ENCODE results near the gene NF1.

DNA sequence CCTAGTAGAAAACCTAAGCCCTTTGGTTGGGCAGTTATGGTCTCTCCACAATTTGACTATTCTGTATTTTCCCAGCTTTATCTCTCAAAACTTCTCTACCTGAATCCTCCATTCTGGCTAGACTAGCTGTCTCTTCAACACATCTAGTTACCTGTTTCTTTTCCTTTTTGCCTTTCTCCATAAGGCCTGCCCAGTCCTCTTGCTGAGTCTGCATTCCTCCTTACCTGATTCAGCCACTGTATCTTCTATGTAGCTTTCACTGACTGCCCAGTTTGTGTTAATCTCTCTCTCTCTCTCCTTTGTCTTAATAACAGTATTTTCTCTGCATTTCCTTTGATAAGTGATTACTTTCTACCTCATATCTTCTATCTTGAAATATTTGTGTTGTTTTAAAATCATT is 228.8 kb downstream of the NF1 start:
- TF ChIP-seq, protein P1, sequence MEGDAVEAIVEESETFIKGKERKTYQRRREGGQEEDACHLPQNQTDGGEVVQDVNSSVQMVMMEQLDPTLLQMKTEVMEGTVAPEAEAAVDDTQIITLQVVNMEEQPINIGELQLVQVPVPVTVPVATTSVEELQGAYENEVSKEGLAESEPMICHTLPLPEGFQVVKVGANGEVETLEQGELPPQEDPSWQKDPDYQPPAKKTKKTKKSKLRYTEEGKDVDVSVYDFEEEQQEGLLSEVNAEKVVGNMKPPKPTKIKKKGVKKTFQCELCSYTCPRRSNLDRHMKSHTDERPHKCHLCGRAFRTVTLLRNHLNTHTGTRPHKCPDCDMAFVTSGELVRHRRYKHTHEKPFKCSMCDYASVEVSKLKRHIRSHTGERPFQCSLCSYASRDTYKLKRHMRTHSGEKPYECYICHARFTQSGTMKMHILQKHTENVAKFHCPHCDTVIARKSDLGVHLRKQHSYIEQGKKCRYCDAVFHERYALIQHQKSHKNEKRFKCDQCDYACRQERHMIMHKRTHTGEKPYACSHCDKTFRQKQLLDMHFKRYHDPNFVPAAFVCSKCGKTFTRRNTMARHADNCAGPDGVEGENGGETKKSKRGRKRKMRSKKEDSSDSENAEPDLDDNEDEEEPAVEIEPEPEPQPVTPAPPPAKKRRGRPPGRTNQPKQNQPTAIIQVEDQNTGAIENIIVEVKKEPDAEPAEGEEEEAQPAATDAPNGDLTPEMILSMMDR (IDR thresholded peaks at IDR 0.05), result no peak
- TF ChIP-seq POLR2A (IDR thresholded peaks at IDR 0.05), result no peak

Data from heart left ventricle (tissue), 13 donors.